SK-N-SH treated with all-trans-retinoic acid at 6 μM for 48 hours (cell line): Measurements from ENCODE around the gene TTPAL.

ENCODE experiments used
- ATAC-seq: fragments of 200-7000 bp; cut with Tn5 transposase; 3 replicates; pipeline ENCODE4 v1.9.1; 2020; ENCODE audit warnings: mild to moderate bottlenecking, moderate library complexity
- BACH2 ChIP-seq: fragments of 250-450 bp; sonication (Bioruptor Pico); IDR thresholded peaks from 2 replicates; pipeline ENCODE4 v1.9.0; 2021; ENCODE audit warnings: mild to moderate bottlenecking, borderline replicate concordance
- CSRNP3 ChIP-seq: fragments of 250-450 bp; sonication (Bioruptor Pico); IDR thresholded peaks from 2 replicates; pipeline ENCODE4 v1.5.1; 2021; ENCODE audit warnings: mild to moderate bottlenecking, moderate library complexity
- ESRRG ChIP-seq: fragments of 250-450 bp; sonication (Bioruptor Pico); IDR thresholded peaks from 2 replicates; pipeline ENCODE4 v1.6.1; 2021; ENCODE audit warnings: mild to moderate bottlenecking
- ISL1 ChIP-seq: fragments of 250-450 bp; sonication (Bioruptor Pico); IDR thresholded peaks from 2 replicates; pipeline ENCODE4 v2.1.2; 2022; ENCODE audit warnings: mild to moderate bottlenecking, moderate library complexity
- OSR1 ChIP-seq: fragments of 250-450 bp; sonication (Bioruptor Pico); IDR thresholded peaks from 2 replicates; pipeline ENCODE4 v1.8.0; 2022; ENCODE audit warnings: moderate library complexity, mild to moderate bottlenecking, inconsistent platforms
- PATZ1 ChIP-seq: fragments of 250-450 bp; sonication (Bioruptor Pico); IDR thresholded peaks from 2 replicates; pipeline ENCODE4 v1.8.0; 2020; ENCODE audit warnings: mild to moderate bottlenecking, moderate library complexity, borderline replicate concordance
- PPARA ChIP-seq: fragments of 250-450 bp; sonication (Bioruptor Pico); IDR thresholded peaks from 2 replicates; pipeline ENCODE4 v1.5.0; 2020; ENCODE audit warnings: mild to moderate bottlenecking, borderline replicate concordance
- RARB ChIP-seq: fragments of 250-450 bp; sonication (Bioruptor Pico); IDR thresholded peaks from 2 replicates; pipeline ENCODE4 v1.8.0; 2021; ENCODE audit warnings: mild to moderate bottlenecking, moderate library complexity
- SNAI2 ChIP-seq: fragments of 250-450 bp; sonication (Bioruptor Pico); IDR thresholded peaks from 2 replicates; pipeline ENCODE4 v1.5.0; 2020; ENCODE audit warnings: mild to moderate bottlenecking, moderate library complexity
- TCF4 ChIP-seq: fragments of 250-450 bp; sonication (Bioruptor Pico); IDR thresholded peaks from 2 replicates; pipeline ENCODE4 v1.8.0; 2021; ENCODE audit warnings: mild to moderate bottlenecking, moderate library complexity, borderline replicate concordance
- TOX ChIP-seq: fragments of 250-450 bp; sonication (Bioruptor Pico); IDR thresholded peaks from 2 replicates; pipeline ENCODE4 v1.8.0; 2021; ENCODE audit warnings: mild to moderate bottlenecking, moderate library complexity, borderline replicate concordance
- ZC3H10 ChIP-seq: fragments of 250-450 bp; sonication (Bioruptor Pico); IDR thresholded peaks from 2 replicates; pipeline ENCODE4 v1.5.1; 2021; ENCODE audit warnings: mild to moderate bottlenecking, moderate library complexity
- ZFP3 ChIP-seq: fragments of 250-450 bp; sonication (Bioruptor Pico); IDR thresholded peaks from 2 replicates; pipeline ENCODE4 v1.5.0; 2020; ENCODE audit warnings: mild to moderate bottlenecking, moderate library complexity
- ZFP30 ChIP-seq: fragments of 450-650 bp; formaldehyde crosslinking; IDR thresholded peaks from 2 replicates; pipeline ENCODE4 v1.5.0; 2022; ENCODE audit warnings: mild to moderate bottlenecking, moderate library complexity
- ZNF565 ChIP-seq: fragments of 450-650 bp; formaldehyde crosslinking; conservative IDR thresholded peaks from 2 replicates; pipeline ENCODE4 v1.5.0; 2020; ENCODE audit warnings: low read depth, mild to moderate bottlenecking, moderate library complexity
- ZNF70 ChIP-seq: fragments of 450-650 bp; formaldehyde crosslinking; IDR thresholded peaks from 2 replicates; pipeline ENCODE4 v1.5.0; 2020; ENCODE audit warnings: mild to moderate bottlenecking, moderate library complexity
- ZNF8 ChIP-seq: fragments of 450-650 bp; formaldehyde crosslinking; IDR thresholded peaks from 2 replicates; pipeline ENCODE4 v1.5.0; 2020; ENCODE audit warnings: mild to moderate bottlenecking, moderate library complexity
- TF ChIP-seq, protein P1 (sequence below): fragments of 250-450 bp; sonication (Bioruptor Pico); IDR thresholded peaks from 2 replicates; pipeline ENCODE4 v1.8.0; 2021; ENCODE audit warnings: low read depth, mild to moderate bottlenecking, moderate library complexity, borderline replicate concordance
- TF ChIP-seq, protein P2 (sequence below): fragments of 250-450 bp; sonication (Bioruptor Pico); IDR thresholded peaks from 2 replicates; pipeline ENCODE4 v1.5.0; 2020; ENCODE audit warnings: mild to moderate bottlenecking, moderate library complexity
- TF ChIP-seq, protein P3 (sequence below): fragments of 250-450 bp; sonication (Bioruptor Pico); IDR thresholded peaks from 2 replicates; pipeline ENCODE4 v1.5.1; 2020; ENCODE audit warnings: low read depth, mild to moderate bottlenecking, moderate library complexity

Gene TTPAL

DNA sequence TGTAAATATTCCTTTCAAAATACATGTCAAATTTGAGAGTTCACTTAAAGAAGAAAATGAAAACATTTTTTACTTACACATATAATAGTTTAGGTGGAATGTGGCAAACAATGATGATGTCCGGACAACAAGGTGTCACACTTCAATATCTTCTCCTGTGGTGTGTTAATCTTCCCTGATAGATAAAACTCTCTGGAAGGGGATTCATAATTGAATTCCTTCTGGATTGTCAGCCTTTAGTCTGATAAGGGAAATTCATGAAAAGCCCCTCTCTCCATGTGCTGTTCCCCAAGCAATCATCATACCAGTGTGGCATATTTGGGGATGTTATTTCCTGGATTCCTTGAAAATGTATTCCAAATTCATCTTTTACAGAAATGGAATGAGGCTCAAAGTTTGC, 47.2 kb downstream of the TTPAL start (continued):
- TF ChIP-seq, protein P1, sequence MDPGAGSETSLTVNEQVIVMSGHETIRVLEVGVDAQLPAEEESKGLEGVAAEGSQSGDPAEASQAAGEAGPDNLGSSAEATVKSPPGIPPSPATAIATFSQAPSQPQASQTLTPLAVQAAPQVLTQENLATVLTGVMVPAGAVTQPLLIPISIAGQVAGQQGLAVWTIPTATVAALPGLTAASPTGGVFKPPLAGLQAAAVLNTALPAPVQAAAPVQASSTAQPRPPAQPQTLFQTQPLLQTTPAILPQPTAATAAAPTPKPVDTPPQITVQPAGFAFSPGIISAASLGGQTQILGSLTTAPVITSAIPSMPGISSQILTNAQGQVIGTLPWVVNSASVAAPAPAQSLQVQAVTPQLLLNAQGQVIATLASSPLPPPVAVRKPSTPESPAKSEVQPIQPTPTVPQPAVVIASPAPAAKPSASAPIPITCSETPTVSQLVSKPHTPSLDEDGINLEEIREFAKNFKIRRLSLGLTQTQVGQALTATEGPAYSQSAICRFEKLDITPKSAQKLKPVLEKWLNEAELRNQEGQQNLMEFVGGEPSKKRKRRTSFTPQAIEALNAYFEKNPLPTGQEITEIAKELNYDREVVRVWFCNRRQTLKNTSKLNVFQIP (CRISPR knock-in tag), result no peak
- TF ChIP-seq TOX (CRISPR knock-in tag), result no peak
- TF ChIP-seq CSRNP3 (CRISPR knock-in tag), result no peak
- TF ChIP-seq TCF4 (CRISPR knock-in tag), result no peak
- TF ChIP-seq SNAI2 (CRISPR knock-in tag), result no peak
- no peak for TF ChIP-seq RARB (CRISPR knock-in tag)
- no peak for TF ChIP-seq ZC3H10 (CRISPR knock-in tag)

- TF ChIP-seq ZNF70 (CRISPR knock-in tag) (no peak), ISL1 (CRISPR knock-in tag) (no peak), ZFP30 (CRISPR knock-in tag) (no peak), ZFP3 (CRISPR knock-in tag) (no peak), PATZ1 (no peak), ESRRG (CRISPR knock-in tag) (no peak), TOX (CRISPR knock-in tag) (no peak), CSRNP3 (CRISPR knock-in tag) (no peak), ZNF8 (CRISPR knock-in tag) (no peak), PPARA (CRISPR knock-in tag) (no peak), BACH2 (CRISPR knock-in tag) (no peak), TCF4 (CRISPR knock-in tag) (no peak), OSR1 (no peak), ZNF565 (CRISPR knock-in tag) (no peak), RARB (CRISPR knock-in tag) (no peak), SNAI2 (CRISPR knock-in tag) (no peak)
- TF ChIP-seq, protein P1 (CRISPR knock-in tag), result no peak
- TF ChIP-seq, protein P2, sequence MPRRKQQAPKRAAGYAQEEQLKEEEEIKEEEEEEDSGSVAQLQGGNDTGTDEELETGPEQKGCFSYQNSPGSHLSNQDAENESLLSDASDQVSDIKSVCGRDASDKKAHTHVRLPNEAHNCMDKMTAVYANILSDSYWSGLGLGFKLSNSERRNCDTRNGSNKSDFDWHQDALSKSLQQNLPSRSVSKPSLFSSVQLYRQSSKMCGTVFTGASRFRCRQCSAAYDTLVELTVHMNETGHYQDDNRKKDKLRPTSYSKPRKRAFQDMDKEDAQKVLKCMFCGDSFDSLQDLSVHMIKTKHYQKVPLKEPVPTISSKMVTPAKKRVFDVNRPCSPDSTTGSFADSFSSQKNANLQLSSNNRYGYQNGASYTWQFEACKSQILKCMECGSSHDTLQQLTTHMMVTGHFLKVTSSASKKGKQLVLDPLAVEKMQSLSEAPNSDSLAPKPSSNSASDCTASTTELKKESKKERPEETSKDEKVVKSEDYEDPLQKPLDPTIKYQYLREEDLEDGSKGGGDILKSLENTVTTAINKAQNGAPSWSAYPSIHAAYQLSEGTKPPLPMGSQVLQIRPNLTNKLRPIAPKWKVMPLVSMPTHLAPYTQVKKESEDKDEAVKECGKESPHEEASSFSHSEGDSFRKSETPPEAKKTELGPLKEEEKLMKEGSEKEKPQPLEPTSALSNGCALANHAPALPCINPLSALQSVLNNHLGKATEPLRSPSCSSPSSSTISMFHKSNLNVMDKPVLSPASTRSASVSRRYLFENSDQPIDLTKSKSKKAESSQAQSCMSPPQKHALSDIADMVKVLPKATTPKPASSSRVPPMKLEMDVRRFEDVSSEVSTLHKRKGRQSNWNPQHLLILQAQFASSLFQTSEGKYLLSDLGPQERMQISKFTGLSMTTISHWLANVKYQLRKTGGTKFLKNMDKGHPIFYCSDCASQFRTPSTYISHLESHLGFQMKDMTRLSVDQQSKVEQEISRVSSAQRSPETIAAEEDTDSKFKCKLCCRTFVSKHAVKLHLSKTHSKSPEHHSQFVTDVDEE, result no peak
- TF ChIP-seq, protein P3, sequence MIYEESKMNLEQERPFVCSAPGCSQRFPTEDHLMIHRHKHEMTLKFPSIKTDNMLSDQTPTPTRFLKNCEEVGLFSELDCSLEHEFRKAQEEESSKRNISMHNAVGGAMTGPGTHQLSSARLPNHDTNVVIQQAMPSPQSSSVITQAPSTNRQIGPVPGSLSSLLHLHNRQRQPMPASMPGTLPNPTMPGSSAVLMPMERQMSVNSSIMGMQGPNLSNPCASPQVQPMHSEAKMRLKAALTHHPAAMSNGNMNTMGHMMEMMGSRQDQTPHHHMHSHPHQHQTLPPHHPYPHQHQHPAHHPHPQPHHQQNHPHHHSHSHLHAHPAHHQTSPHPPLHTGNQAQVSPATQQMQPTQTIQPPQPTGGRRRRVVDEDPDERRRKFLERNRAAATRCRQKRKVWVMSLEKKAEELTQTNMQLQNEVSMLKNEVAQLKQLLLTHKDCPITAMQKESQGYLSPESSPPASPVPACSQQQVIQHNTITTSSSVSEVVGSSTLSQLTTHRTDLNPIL (CRISPR knock-in tag), result no peak
- TF ChIP-seq, all 23 proteins: peak for 0
- no peak for ATAC-seq
Observed at GRCh38 chr20:44523746-44524145, 48.1 kb downstream of the TTPAL start.
